Subcutaneous adipose tissue (tissue), 4 donors: ENCODE results near the gene CNTF. TPM values are rescaled to one million over a fixed set of nuclear protein-coding genes. Genes with fewer than 3 reads are reported as not detected.

Experiments
- total RNA-seq, 4 donors: library from RNA; depleted of rRNA; stranded (reverse); fragments of >200 nt; gene quantifications; one replicate each; pipeline ENCODE4 v1.1.0, GENCODE V29; 2016
- TF ChIP-seq, protein P1 (sequence below): fragments of 450-650 bp; IDR thresholded peaks from one replicate; pipeline ENCODE4 v1.5.1; 2016; ENCODE audit warnings: low read depth, mild to moderate bottlenecking, control low read depth, antibody characterized with exemption, moderate library complexity

Gene CNTF
- total RNA-seq, 4 donors from 2014 or later = 0.88 to 1.6 (median 1.2) TPM

GRCh38 chr11:58637371-58637770 is 14.9 kb downstream of the CNTF start:
- TF ChIP-seq, protein P1, sequence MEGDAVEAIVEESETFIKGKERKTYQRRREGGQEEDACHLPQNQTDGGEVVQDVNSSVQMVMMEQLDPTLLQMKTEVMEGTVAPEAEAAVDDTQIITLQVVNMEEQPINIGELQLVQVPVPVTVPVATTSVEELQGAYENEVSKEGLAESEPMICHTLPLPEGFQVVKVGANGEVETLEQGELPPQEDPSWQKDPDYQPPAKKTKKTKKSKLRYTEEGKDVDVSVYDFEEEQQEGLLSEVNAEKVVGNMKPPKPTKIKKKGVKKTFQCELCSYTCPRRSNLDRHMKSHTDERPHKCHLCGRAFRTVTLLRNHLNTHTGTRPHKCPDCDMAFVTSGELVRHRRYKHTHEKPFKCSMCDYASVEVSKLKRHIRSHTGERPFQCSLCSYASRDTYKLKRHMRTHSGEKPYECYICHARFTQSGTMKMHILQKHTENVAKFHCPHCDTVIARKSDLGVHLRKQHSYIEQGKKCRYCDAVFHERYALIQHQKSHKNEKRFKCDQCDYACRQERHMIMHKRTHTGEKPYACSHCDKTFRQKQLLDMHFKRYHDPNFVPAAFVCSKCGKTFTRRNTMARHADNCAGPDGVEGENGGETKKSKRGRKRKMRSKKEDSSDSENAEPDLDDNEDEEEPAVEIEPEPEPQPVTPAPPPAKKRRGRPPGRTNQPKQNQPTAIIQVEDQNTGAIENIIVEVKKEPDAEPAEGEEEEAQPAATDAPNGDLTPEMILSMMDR = no peak

DNA sequence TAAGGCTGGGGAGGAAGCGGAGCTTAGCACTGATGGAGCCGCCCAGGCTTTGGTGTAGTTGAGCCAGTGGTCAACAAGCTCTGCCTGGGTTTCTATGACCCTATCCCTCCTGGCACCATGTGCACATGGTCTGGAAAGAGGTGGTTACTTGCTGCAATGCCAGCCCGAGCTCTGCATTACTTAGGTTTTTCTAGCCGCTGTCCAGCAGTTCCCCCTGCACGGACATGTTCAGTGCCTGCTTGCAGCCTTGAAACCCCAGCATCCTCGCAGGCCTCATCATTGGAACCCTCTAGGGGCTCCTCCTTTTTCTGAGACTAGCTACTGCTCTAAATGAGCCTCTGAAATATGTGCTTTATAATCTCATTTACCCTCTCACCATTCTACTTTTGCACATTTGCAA is 16.6 kb downstream of the CNTF start:
- TF ChIP-seq, protein P1 = no peak

- TF ChIP-seq, protein P1 = no peak
Measured at GRCh38 chr11:58639669-58640068, 17.2 kb downstream of the CNTF start.

DNA sequence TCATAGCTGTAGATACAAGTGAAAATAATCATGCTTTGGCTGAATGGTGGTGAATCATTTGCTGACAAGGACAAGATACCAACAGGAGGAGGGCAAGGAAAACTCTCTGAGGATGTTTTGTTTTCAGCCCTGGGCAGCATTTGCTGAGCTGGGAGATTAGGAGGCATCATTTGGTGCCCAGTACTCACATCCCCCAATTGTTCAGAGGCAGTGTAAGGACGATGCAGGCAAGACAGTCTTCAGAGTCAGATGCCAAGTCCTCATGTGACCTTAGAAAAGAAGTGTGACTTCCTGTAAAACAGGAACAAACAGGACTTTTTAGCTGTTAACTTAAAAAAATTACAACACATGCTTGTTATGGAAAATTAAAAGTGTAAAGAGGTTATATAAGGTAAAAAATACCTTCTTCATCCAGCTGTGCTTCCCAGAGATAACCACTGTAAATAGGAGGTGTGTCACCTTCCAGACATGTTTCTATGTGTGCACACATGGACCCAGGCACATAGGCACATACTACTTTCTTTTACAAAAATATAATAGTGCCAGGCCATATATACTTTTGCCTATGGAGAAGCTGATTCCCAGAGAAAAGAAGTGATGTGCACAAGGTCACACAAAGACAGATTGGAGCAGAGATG is 18.0 kb downstream of the CNTF start:
- TF ChIP-seq, protein P1 = no peak

DNA sequence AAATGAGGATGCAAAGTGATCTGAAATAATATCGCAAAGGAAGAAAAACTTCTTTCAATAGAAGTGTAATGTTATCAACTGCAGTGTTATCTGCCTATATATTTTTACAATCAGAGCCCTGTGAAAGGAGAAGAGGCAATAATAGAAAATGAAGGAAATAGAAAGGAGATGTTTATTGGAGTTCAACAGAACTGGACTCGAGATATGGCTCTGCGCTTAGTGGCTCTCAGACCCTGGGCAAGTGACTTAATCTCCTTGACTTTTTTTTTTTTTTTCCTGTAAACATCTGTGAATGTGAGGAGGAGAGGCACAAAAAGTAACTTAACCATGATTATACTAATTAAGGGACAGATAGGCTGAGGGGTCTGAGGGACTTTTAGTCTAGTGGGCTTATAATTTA is 18.9 kb downstream of the CNTF start:
- TF ChIP-seq, protein P1 = no peak

DNA sequence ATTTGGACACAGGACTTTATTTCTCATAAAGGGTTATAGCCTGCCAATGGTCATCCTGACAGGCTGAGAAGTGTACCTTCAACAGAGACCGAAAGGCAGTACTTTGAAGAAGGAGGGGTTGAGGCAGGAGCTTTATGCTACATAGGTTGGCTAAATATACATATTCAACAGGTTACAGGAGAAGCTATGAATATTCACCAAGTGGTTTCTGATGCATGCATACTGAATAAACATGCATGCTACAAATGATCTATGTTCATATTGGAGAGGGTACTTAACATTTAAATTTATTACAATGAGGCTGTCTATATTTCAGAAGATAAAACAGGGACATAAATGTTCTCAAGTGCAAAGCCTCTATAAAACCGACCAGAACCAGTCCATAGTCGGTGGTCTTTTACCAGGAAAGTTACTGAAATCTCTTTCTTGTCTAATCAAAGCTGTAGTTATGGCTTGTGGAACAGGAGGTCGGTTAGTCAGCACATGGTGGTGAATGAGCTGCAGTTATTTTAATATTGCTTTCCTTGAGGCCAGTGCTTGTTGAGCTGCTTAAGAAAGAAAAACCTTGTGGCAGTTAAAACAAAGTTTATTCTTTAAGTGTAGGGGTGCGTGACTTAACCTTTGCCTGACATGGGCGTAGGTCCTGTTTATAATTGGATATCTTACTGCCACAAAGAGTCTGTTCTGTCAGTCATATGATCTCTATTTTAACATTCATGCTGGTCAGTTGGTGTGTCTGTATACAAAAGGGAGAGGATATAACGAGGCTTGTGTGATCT is 19.5 kb downstream of the CNTF start:
- TF ChIP-seq, protein P1 = no peak

DNA sequence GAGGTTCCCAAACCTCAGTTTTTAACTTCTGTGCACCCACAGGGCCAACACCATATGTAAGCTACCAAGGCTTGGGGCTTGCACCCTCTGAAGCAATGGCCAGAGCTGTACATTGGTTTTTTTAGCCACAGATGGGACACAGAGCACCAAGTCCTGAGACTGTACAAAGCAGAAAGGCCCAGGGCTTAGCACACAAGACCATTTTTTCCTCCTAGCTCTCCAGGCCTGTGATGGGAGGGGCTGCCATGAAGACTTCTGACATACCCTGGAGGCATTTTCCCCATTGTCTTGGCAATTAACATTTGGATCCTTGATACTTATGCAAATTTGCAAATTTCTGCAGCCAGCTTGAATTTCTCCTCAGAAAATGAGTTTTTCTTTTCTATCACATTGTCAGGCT is 23.4 kb downstream of the CNTF start:
- TF ChIP-seq, protein P1 = no peak
